GM12878 (cell line): ENCODE results near the gene RAE1. TPM values are rescaled to one million over a fixed set of nuclear protein-coding genes. Genes with fewer than 3 reads are reported as not detected.

Source experiments
- ATAC-seq: fragments of 200-7000 bp; cut with Tn5 transposase; 3 replicates; pipeline ENCODE4 v1.9.1; 2020; ENCODE audit warnings: mild to moderate bottlenecking, moderate library complexity
- BruUV-seq: library from RNA; stranded (reverse); fragments of 400-500 nt; replicated peaks from 2 replicates; lab custom pipeline; 2021; lab: Mats Ljungman, UMichigan
- CTCF ChIA-PET: fragments of 300-600 bp; sonication (Branson Sonifier 250); formaldehyde crosslinking; extraction: SDS; loops from one replicate; lab custom pipeline; 2021; ENCODE audit warnings: inconsistent platforms; lab: Yijun Ruan, JAX
- POLR2A ChIA-PET: fragments of 350-600 bp; formaldehyde crosslinking; extraction: SDS; loops from one replicate; lab custom pipeline; 2021; ENCODE audit warnings: inconsistent platforms; lab: Charles Lee
- RAD21 ChIA-PET: fragments of 300-600 bp; sonication (Branson Sonifier 250); formaldehyde crosslinking; loops from one replicate; lab custom pipeline; 2023; ENCODE audit warnings: antibody characterized with exemption; ENCODE audit not compliant: unreplicated experiment; lab: Charles Lee
- SMC1A ChIA-PET: fragments of 300-600 bp; sonication (Branson Sonifier 250); formaldehyde crosslinking; loops from one replicate; lab custom pipeline; 2023; ENCODE audit not compliant: unreplicated experiment, uncharacterized antibody; lab: Charles Lee
- DNase-seq: peaks from one replicate; pipeline ENCODE4 v3.0.0-alpha.2; 2011; ENCODE audit warnings: low read depth, low spot score
- FAIRE-seq: peaks from 3 replicates; lab custom pipeline; 2011; peaks lifted over from hg19 to GRCh38; lab: Jason Lieb, UNC
- H2AFZ ChIP-seq: 2 replicates; pipeline ENCODE4 v1.6.0; 2011; ENCODE audit warnings: low read depth, low read length, control low read depth; ENCODE audit not compliant: control insufficient read depth
- H3K27ac ChIP-seq: 2 replicates; pipeline ENCODE4 v1.5.1; 2011; ENCODE audit warnings: control low read depth; ENCODE audit not compliant: control insufficient read depth, insufficient read depth
- H3K27me3 ChIP-seq, 2 experiments: replicated peaks in 1 of 2; 2 replicates each; pipeline versions ENCODE4 v1.6.0 to v1.6.1; 2011; ENCODE audit warnings: low read length in 1 of 2; ENCODE audit not compliant: control insufficient read depth in 2 of 2, insufficient read depth in 2 of 2
- H3K36me3 ChIP-seq, 2 experiments: 2 replicates each; pipeline ENCODE4 v1.5.1; 2011; ENCODE audit warnings: low read length in 1 of 2; ENCODE audit not compliant: control insufficient read depth in 2 of 2, insufficient read depth in 2 of 2
- H3K4me1 ChIP-seq: 2 replicates; pipeline ENCODE4 v1.6.1; 2011; ENCODE audit warnings: mild to moderate bottlenecking, low read length, moderate library complexity, mixed read lengths; ENCODE audit not compliant: control insufficient read depth, insufficient read depth
- H3K4me2 ChIP-seq: 2 replicates; pipeline ENCODE4 v1.6.0; 2011; ENCODE audit warnings: control low read depth; ENCODE audit not compliant: control insufficient read depth, insufficient read depth
- H3K4me3 ChIP-seq: fragments of 200-600 bp; sonication (generic); 2 replicates; pipeline ENCODE4 v1.5.1; 2016
- H3K79me2 ChIP-seq: 2 replicates; pipeline ENCODE4 v1.6.0; 2011; ENCODE audit warnings: low read length; ENCODE audit not compliant: control insufficient read depth, insufficient read depth
- H3K9ac ChIP-seq: 2 replicates; pipeline ENCODE4 v1.8.0; 2011; ENCODE audit warnings: low read length, control low read depth, mixed read lengths; ENCODE audit not compliant: control insufficient read depth, insufficient read depth
- H3K9me3 ChIP-seq: replicated peaks from 3 replicates; pipeline ENCODE4 v1.5.1; 2011; ENCODE audit warnings: mild to moderate bottlenecking, low read length; ENCODE audit not compliant: control insufficient read depth, insufficient read depth
- H4K20me1 ChIP-seq: 2 replicates; pipeline ENCODE4 v1.6.0; 2011; ENCODE audit not compliant: control insufficient read depth, insufficient read depth
- EED ChIP-seq: sonication (generic); IDR thresholded peaks from 2 replicates; pipeline ENCODE4 v1.6.1; 2016; ENCODE audit warnings: antibody characterized with exemption, low read depth
- JUND ChIP-seq: IDR thresholded peaks from 2 replicates; pipeline ENCODE4 v1.6.1; 2012; ENCODE audit warnings: low read depth, mild to moderate bottlenecking, low read length, improper control_type of control experiment, moderate library complexity
- NFXL1 ChIP-seq: fragments of 450-650 bp; IDR thresholded peaks from 2 replicates; pipeline ENCODE4 v1.6.1; 2017; ENCODE audit warnings: antibody characterized with exemption, mild to moderate bottlenecking, borderline replicate concordance
- SPI1 ChIP-seq: IDR thresholded peaks from 2 replicates; pipeline ENCODE4 v1.6.1; 2011; ENCODE audit warnings: low read depth, mild to moderate bottlenecking, low read length, moderate library complexity, borderline replicate concordance; ENCODE audit not compliant: insufficient read depth
- STAT1 ChIP-seq: fragments of 450-650 bp; conservative IDR thresholded peaks from 2 replicates; pipeline ENCODE4 v1.6.1; 2014; ENCODE audit warnings: antibody characterized with exemption, mild to moderate bottlenecking
- WGBS: methylation state at CpG from one replicate; pipeline ENCODE4 v1.1.6; 2016; ENCODE audit warnings: low lambda C conversion rate; ENCODE audit not compliant: insufficient replicate concordance, insufficient coverage; ENCODE audit errors: missing lambda C conversion rate; 5-methylcytosine and 5-hydroxymethylcytosine counted together
- in situ Hi-C: fragments of 300-500 bp; cut with MboI; formaldehyde crosslinking; loops from 9 replicates; pipeline ENCODE4 v1.14.3; 2018; ENCODE audit warnings: mixed read lengths
- intact Hi-C: fragments of 100-400 bp; cut with micrococcal nuclease; formaldehyde crosslinking; loops from one replicate; pipeline ENCODE4 v1.14.2; 2022; ENCODE audit not compliant: unreplicated experiment
- polyA plus RNA-seq, 11 experiments: library from polyadenylated mRNA; depleted of rRNA in 4 of 11; unstranded in 6 of 11; stranded (reverse) in 5 of 11; fragments of >200 nt; fragmentation: Nextera tagmentation in 4 of 11; fragmentation: Illumina TruSeq in 1 of 11; extraction: Ambion mirVana in 4 of 11; extraction: Trizol in 1 of 11; gene quantifications; 1 replicate in 1 of 11; 2 replicates in 10 of 11; pipeline versions ENCODE4 v1.2.1 to v1.2.3, GENCODE V29; 2011 to 2016; ENCODE audit warnings: inconsistent platforms in 2 of 11, missing spikeins in 2 of 11, low read depth in 1 of 11
- total RNA-seq, 4 experiments: library from RNA; depleted of rRNA in 3 of 4; stranded (reverse); fragments of >200 nt in 3 of 4; fragmentation: Illumina TruSeq in 1 of 4; extraction: Trizol in 1 of 4; gene quantifications; 2 replicates each; pipeline versions ENCODE4 v1.2.1 to v1.2.3, GENCODE V29; 2013 to 2021
- TF ChIP-seq, protein P1 (sequence below): fragments of 450-650 bp; IDR thresholded peaks from 2 replicates; pipeline ENCODE4 v1.6.1; 2017; ENCODE audit warnings: antibody characterized with exemption, mild to moderate bottlenecking, moderate library complexity
- TF ChIP-seq, protein P2 (sequence below): IDR thresholded peaks from 2 replicates; pipeline ENCODE4 v1.6.1; 2012; ENCODE audit warnings: low read length, inconsistent platforms
- TF ChIP-seq, protein P3 (sequence below): fragments of 450-650 bp; IDR thresholded peaks from 2 replicates; pipeline ENCODE4 v1.6.1; 2014; ENCODE audit warnings: mild to moderate bottlenecking
- TF ChIP-seq, protein P4 (sequence below): fragments of 450-650 bp; IDR thresholded peaks from 2 replicates; pipeline ENCODE4 v1.6.1; 2018; ENCODE audit warnings: mild to moderate bottlenecking, low read depth, moderate library complexity; ENCODE audit not compliant: partially characterized antibody
- TF ChIP-seq, protein P5 (sequence below): fragments of 450-650 bp; IDR thresholded peaks from 2 replicates; pipeline ENCODE4 v1.6.1; 2017; ENCODE audit warnings: mild to moderate bottlenecking, moderate library complexity

Gene RAE1
- total and polyA plus RNA-seq, 10 of the 15 experiments (the other 5 are each of a cell fraction or from before 2014, with no cell fraction given): 28.7 to 107 (median 49.3) TPM

DNA sequence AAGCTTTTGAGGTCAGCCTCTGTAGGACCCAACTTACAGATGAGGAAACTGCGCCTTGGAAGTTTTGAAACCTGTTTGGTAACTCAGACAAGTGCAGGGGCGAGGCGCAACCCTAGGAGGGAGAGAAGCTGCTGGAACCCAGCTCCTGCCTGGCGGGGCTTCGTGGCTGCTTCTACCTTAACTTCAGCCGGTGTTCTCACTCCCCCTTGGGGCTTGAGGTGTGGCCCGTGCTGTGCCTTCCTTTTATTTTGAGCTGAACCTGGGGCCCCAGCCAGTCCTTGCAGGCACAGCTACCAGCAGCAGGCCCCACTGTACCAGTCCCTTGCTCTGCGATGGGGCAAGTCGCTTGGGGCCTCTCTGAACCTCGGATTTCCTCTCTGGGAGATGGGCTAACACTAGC, 52.2 kb downstream of the RAE1 start:
- ChIA-PET SMC1A (interaction anchor here (1.5 to 1.6 kb wide), 2 partner anchors 30 to 86 kb away, joined by 3 to 4 read pairs; no protein-coding TSS in a partner anchor), POLR2A (interaction anchor here (6.9 kb wide), 1 partner anchor 14 kb away, joined by 58 read pairs; the partner anchor contains the start of gene RBM38), CTCF (interaction anchor here (0.8 to 3.9 kb wide), 4 partner anchors 10 to 308 kb away, joined by 3 to 26 read pairs (median 6); no protein-coding TSS in a partner anchor), RAD21 (no interaction called here)
- Histone ChIP-seq H4K20me1 (peaks cover 2% of the 10 kb centered on the region), H3K4me1 (peaks cover 32% of the 10 kb centered on the region), H3K4me3 (no peak overlapping the region), H3K36me3 (peaks cover 36 to 52% of the 10 kb centered on the region in 2 experiments), H3K4me2 (no peak overlapping the region), H3K79me2 (peaks cover 48% of the 10 kb centered on the region), H3K27ac (no peak overlapping the region), H3K27me3 (no peaks in the 10 kb centered on the region), H3K9ac (no peak overlapping the region), H2AFZ (no peak overlapping the region), H3K9me3 (no peaks in the 10 kb centered on the region)
- TF ChIP-seq, protein P1, sequence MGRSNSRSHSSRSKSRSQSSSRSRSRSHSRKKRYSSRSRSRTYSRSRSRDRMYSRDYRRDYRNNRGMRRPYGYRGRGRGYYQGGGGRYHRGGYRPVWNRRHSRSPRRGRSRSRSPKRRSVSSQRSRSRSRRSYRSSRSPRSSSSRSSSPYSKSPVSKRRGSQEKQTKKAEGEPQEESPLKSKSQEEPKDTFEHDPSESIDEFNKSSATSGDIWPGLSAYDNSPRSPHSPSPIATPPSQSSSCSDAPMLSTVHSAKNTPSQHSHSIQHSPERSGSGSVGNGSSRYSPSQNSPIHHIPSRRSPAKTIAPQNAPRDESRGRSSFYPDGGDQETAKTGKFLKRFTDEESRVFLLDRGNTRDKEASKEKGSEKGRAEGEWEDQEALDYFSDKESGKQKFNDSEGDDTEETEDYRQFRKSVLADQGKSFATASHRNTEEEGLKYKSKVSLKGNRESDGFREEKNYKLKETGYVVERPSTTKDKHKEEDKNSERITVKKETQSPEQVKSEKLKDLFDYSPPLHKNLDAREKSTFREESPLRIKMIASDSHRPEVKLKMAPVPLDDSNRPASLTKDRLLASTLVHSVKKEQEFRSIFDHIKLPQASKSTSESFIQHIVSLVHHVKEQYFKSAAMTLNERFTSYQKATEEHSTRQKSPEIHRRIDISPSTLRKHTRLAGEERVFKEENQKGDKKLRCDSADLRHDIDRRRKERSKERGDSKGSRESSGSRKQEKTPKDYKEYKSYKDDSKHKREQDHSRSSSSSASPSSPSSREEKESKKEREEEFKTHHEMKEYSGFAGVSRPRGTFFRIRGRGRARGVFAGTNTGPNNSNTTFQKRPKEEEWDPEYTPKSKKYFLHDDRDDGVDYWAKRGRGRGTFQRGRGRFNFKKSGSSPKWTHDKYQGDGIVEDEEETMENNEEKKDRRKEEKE: no peak
- TF ChIP-seq NFXL1 (no peak), EED (no peak), STAT1 (no peak), SPI1 (no peak), JUND (no peak)
- TF ChIP-seq, protein P2, sequence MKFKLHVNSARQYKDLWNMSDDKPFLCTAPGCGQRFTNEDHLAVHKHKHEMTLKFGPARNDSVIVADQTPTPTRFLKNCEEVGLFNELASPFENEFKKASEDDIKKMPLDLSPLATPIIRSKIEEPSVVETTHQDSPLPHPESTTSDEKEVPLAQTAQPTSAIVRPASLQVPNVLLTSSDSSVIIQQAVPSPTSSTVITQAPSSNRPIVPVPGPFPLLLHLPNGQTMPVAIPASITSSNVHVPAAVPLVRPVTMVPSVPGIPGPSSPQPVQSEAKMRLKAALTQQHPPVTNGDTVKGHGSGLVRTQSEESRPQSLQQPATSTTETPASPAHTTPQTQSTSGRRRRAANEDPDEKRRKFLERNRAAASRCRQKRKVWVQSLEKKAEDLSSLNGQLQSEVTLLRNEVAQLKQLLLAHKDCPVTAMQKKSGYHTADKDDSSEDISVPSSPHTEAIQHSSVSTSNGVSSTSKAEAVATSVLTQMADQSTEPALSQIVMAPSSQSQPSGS: no peak
- TF ChIP-seq, protein P3, sequence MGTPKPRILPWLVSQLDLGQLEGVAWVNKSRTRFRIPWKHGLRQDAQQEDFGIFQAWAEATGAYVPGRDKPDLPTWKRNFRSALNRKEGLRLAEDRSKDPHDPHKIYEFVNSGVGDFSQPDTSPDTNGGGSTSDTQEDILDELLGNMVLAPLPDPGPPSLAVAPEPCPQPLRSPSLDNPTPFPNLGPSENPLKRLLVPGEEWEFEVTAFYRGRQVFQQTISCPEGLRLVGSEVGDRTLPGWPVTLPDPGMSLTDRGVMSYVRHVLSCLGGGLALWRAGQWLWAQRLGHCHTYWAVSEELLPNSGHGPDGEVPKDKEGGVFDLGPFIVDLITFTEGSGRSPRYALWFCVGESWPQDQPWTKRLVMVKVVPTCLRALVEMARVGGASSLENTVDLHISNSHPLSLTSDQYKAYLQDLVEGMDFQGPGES: no peak
- TF ChIP-seq, protein P4, sequence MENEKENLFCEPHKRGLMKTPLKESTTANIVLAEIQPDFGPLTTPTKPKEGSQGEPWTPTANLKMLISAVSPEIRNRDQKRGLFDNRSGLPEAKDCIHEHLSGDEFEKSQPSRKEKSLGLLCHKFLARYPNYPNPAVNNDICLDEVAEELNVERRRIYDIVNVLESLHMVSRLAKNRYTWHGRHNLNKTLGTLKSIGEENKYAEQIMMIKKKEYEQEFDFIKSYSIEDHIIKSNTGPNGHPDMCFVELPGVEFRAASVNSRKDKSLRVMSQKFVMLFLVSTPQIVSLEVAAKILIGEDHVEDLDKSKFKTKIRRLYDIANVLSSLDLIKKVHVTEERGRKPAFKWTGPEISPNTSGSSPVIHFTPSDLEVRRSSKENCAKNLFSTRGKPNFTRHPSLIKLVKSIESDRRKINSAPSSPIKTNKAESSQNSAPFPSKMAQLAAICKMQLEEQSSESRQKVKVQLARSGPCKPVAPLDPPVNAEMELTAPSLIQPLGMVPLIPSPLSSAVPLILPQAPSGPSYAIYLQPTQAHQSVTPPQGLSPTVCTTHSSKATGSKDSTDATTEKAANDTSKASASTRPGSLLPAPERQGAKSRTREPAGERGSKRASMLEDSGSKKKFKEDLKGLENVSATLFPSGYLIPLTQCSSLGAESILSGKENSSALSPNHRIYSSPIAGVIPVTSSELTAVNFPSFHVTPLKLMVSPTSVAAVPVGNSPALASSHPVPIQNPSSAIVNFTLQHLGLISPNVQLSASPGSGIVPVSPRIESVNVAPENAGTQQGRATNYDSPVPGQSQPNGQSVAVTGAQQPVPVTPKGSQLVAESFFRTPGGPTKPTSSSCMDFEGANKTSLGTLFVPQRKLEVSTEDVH: no peak
- TF ChIP-seq, protein P5, sequence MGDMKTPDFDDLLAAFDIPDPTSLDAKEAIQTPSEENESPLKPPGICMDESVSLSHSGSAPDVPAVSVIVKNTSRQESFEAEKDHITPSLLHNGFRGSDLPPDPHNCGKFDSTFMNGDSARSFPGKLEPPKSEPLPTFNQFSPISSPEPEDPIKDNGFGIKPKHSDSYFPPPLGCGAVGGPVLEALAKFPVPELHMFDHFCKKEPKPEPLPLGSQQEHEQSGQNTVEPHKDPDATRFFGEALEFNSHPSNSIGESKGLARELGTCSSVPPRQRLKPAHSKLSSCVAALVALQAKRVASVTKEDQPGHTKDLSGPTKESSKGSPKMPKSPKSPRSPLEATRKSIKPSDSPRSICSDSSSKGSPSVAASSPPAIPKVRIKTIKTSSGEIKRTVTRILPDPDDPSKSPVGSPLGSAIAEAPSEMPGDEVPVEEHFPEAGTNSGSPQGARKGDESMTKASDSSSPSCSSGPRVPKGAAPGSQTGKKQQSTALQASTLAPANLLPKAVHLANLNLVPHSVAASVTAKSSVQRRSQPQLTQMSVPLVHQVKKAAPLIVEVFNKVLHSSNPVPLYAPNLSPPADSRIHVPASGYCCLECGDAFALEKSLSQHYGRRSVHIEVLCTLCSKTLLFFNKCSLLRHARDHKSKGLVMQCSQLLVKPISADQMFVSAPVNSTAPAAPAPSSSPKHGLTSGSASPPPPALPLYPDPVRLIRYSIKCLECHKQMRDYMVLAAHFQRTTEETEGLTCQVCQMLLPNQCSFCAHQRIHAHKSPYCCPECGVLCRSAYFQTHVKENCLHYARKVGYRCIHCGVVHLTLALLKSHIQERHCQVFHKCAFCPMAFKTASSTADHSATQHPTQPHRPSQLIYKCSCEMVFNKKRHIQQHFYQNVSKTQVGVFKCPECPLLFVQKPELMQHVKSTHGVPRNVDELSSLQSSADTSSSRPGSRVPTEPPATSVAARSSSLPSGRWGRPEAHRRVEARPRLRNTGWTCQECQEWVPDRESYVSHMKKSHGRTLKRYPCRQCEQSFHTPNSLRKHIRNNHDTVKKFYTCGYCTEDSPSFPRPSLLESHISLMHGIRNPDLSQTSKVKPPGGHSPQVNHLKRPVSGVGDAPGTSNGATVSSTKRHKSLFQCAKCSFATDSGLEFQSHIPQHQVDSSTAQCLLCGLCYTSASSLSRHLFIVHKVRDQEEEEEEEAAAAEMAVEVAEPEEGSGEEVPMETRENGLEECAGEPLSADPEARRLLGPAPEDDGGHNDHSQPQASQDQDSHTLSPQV: no peak
- FAIRE-seq (no peak), DNase-seq (no peak), ATAC-seq (no peak)
- in situ Hi-C loops: loop anchor here (5.0 kb wide), 1 partner anchor 79 kb away; no protein-coding TSS in a partner anchor
- intact Hi-C loops: no loop called here
- BruUV-seq: no TSS peak
- 83% methylated on average over 10 of the region's 10 CpGs for WGBS
